WTC11 (cell line): ENCODE results near the gene SMYD4. TPM values are rescaled to one million over a fixed set of nuclear protein-coding genes. Genes with fewer than 3 reads are reported as not detected.

ENCODE experiments used
- ATAC-seq: fragments of 200-7000 bp; cut with Tn5 transposase; 2 replicates; pipeline ENCODE4 v1.10.0; 2021; ENCODE audit warnings: mild to moderate bottlenecking, moderate library complexity
- CTCF ChIA-PET: fragments of 300-600 bp; sonication (Branson Sonifier 250); formaldehyde crosslinking; loops from one replicate; lab custom pipeline; 2021; ENCODE audit warnings: antibody characterized with exemption; lab: Charles Lee
- POLR2A ChIA-PET: fragments of 350-600 bp; sonication (Branson Sonifier 250); formaldehyde crosslinking; loops from one replicate; lab custom pipeline; 2021; ENCODE audit warnings: antibody characterized with exemption; lab: Charles Lee
- DNase-seq: peaks from one replicate; pipeline ENCODE4 v3.0.0; 2021; ENCODE audit warnings: low spot score
- H3K27ac Mint-ChIP-seq: 2 replicates; pipeline ENCODE4 v1.8.0; 2021; ENCODE audit warnings: mixed read lengths
- H3K27me3 Mint-ChIP-seq: 2 replicates; pipeline ENCODE4 v1.8.0; 2021; ENCODE audit warnings: low read depth, mild to moderate bottlenecking, moderate library complexity, mixed read lengths
- H3K36me3 Mint-ChIP-seq: 2 replicates; pipeline ENCODE4 v1.8.0; 2021; ENCODE audit warnings: mixed read lengths
- H3K4me1 Mint-ChIP-seq: 2 replicates; pipeline ENCODE4 v1.8.0; 2022; ENCODE audit warnings: mixed read lengths
- H3K4me3 Mint-ChIP-seq: 2 replicates; pipeline ENCODE4 v1.8.0; 2021; ENCODE audit warnings: mild to moderate bottlenecking, moderate library complexity, mixed read lengths
- H3K9me3 Mint-ChIP-seq: 2 replicates; pipeline ENCODE4 v1.8.0; 2021; ENCODE audit warnings: mixed read lengths
- MYBL2 ChIP-seq: sonication (generic); formaldehyde crosslinking; IDR thresholded peaks from 2 replicates; pipeline ENCODE4 v1.8.1; 2023; ENCODE audit warnings: mild to moderate bottlenecking, moderate library complexity, missing genetic modification reagents
- USF2 ChIP-seq: sonication (generic); formaldehyde crosslinking; IDR thresholded peaks from 2 replicates; pipeline ENCODE4 v1.8.1; 2023; ENCODE audit warnings: mild to moderate bottlenecking, missing genetic modification reagents, moderate library complexity
- ZNF219 ChIP-seq: sonication (generic); formaldehyde crosslinking; IDR thresholded peaks from 2 replicates; pipeline ENCODE4 v1.8.0; 2023; ENCODE audit warnings: missing genetic modification reagents, mild to moderate bottlenecking, borderline replicate concordance
- ZNF263 ChIP-seq: sonication (generic); formaldehyde crosslinking; IDR thresholded peaks from 2 replicates; pipeline ENCODE4 v1.8.1; 2022; ENCODE audit warnings: low read depth, mild to moderate bottlenecking, moderate library complexity, missing genetic modification reagents
- ZNF281 ChIP-seq: sonication (generic); formaldehyde crosslinking; IDR thresholded peaks from 2 replicates; pipeline ENCODE4 v1.8.0; 2023; ENCODE audit warnings: mild to moderate bottlenecking, missing genetic modification reagents
- ZNF396 ChIP-seq: fragments of 250-450 bp; sonication (Bioruptor Pico); IDR thresholded peaks from 2 replicates; pipeline ENCODE4 v1.8.0; 2021; ENCODE audit warnings: mild to moderate bottlenecking, moderate library complexity, borderline replicate concordance
- ZNF532 ChIP-seq: fragments of 250-450 bp; sonication (Bioruptor Pico); IDR thresholded peaks from 2 replicates; pipeline ENCODE4 v1.9.0; 2021; ENCODE audit warnings: mild to moderate bottlenecking, borderline replicate concordance
- total RNA-seq: library from RNA; stranded (reverse); gene quantifications from 3 replicates; pipeline ENCODE4 v1.2.3, GENCODE V29; 2021
- TF ChIP-seq, protein P1 (sequence below): fragments of 250-450 bp; sonication (Bioruptor Pico); IDR thresholded peaks from 2 replicates; pipeline ENCODE4 v2.1.2; 2022; ENCODE audit warnings: mild to moderate bottlenecking, moderate library complexity
- TF ChIP-seq, protein P2 (sequence below): sonication (generic); formaldehyde crosslinking; conservative IDR thresholded peaks from 2 replicates; pipeline ENCODE4 v1.8.1; 2023; ENCODE audit warnings: mild to moderate bottlenecking, low read depth, missing genetic modification reagents, moderate library complexity

Gene SMYD4
- total RNA-seq, 1 experiment from 2014 or later: 24.1 TPM

GRCh38 chr17:1730326-1731193 lies 99.1 kb downstream of the SMYD4 start (continued):
- TF ChIP-seq, protein P1, sequence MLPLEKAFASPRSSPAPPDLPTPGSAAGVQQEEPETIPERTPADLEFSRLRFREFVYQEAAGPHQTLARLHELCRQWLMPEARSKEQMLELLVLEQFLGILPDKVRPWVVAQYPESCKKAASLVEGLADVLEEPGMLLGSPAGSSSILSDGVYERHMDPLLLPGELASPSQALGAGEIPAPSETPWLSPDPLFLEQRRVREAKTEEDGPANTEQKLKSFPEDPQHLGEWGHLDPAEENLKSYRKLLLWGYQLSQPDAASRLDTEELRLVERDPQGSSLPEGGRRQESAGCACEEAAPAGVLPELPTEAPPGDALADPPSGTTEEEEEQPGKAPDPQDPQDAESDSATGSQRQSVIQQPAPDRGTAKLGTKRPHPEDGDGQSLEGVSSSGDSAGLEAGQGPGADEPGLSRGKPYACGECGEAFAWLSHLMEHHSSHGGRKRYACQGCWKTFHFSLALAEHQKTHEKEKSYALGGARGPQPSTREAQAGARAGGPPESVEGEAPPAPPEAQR: no peak
- TF ChIP-seq ZNF532 (CRISPR knock-in tag) (no peak), ZNF281 (no peak)
- TF ChIP-seq, all 79 proteins: peak for 0

DNA sequence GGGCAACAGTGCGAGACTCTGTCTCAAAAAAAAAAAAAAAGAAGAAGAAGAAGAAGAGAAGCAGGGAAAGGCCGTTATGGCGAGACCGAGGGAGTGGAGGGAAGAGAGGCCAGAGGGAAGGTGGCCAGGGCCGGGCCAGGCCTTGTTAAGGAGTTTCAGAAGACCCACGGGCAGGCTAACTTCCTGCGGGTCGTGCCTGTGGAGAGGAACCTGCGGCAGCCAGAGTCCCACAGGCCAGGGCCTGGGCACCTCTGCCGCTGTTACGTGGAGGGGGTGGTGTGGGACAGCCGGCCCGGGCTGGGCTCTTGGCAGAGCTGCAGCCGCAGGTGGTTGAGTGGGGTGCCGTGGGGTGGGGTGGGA lies 99.8 kb downstream of the SMYD4 start:
- ChIA-PET POLR2A (no interaction called here), CTCF (no interaction called here)
- Mint-ChIP-seq H3K36me3 (no peaks in the 10 kb centered on the region; the same call in 1 of the 2 replicates), H3K4me3 (no peak overlapping the region), H3K9me3 (no peaks in the 10 kb centered on the region), H3K27me3 (no peaks in the 10 kb centered on the region), H3K4me1 (peaks cover 4% of the 10 kb centered on the region; the same call in 1 of the 2 replicates), H3K27ac (no peak overlapping the region)
- ATAC-seq (no peak), DNase-seq (no peak)
- TF ChIP-seq ZNF219 (CRISPR knock-in tag) (no peak), MYBL2 (no peak), ZNF263 (no peak), ZNF396 (CRISPR knock-in tag) (no peak), USF2 (CRISPR knock-in tag) (no peak)
- TF ChIP-seq, protein P2, sequence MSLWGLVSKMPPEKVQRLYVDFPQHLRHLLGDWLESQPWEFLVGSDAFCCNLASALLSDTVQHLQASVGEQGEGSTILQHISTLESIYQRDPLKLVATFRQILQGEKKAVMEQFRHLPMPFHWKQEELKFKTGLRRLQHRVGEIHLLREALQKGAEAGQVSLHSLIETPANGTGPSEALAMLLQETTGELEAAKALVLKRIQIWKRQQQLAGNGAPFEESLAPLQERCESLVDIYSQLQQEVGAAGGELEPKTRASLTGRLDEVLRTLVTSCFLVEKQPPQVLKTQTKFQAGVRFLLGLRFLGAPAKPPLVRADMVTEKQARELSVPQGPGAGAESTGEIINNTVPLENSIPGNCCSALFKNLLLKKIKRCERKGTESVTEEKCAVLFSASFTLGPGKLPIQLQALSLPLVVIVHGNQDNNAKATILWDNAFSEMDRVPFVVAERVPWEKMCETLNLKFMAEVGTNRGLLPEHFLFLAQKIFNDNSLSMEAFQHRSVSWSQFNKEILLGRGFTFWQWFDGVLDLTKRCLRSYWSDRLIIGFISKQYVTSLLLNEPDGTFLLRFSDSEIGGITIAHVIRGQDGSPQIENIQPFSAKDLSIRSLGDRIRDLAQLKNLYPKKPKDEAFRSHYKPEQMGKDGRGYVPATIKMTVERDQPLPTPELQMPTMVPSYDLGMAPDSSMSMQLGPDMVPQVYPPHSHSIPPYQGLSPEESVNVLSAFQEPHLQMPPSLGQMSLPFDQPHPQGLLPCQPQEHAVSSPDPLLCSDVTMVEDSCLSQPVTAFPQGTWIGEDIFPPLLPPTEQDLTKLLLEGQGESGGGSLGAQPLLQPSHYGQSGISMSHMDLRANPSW (CRISPR knock-in tag): no peak

Other genes starting within 250 kb of the SMYD4 start
- gene SLC43A2, start 201.1 kb downstream of the SMYD4 start, total RNA-seq: 10.3 to 11.6 TPM (median 11.0 TPM) in 3 replicates
- 3.7 to 5.4 TPM (median 4.9 TPM) in 3 replicates for gene SCARF1, start 184.2 kb downstream of the SMYD4 start, total RNA-seq
- gene RILP, start 180.0 kb downstream of the SMYD4 start, total RNA-seq: 10.2 to 13.8 TPM (median 11.7 TPM) in 3 replicates
- gene PRPF8, start 145.0 kb downstream of the SMYD4 start, total RNA-seq: 323 to 388 TPM (median 328 TPM) in 3 replicates
- 1.4 to 1.9 TPM (median 1.4 TPM) in 3 replicates for gene TLCD2, start 119.5 kb downstream of the SMYD4 start, total RNA-seq
- gene WDR81, start 105.2 kb downstream of the SMYD4 start, total RNA-seq: 14.0 to 16.4 TPM (median 15.1 TPM) in 3 replicates
- 1.6 to 2.7 TPM (median 2.1 TPM) in 3 replicates for gene SERPINF2, start 87.0 kb downstream of the SMYD4 start, total RNA-seq
- 16.7 to 26.2 TPM (median 22.1 TPM) in 3 replicates for gene SERPINF1, start 67.8 kb downstream of the SMYD4 start, total RNA-seq
- gene RPA1, start 103 bp upstream of the SMYD4 start, total RNA-seq: 158 to 177 TPM (median 163 TPM) in 3 replicates
- gene RTN4RL1, start 195.4 kb upstream of the SMYD4 start, total RNA-seq: 0.27 to 0.72 TPM (median 0.37 TPM) in 3 replicates
- 29.5 to 43.2 TPM (median 33.0 TPM) in 3 replicates for gene DPH1, start 200.3 kb upstream of the SMYD4 start, total RNA-seq
- 18.4 to 23.5 TPM (median 20.5 TPM) in 3 replicates for gene OVCA2, start 212.1 kb upstream of the SMYD4 start, total RNA-seq
- gene HIC1, start 225.2 kb upstream of the SMYD4 start, total RNA-seq: 0.37 to 0.46 TPM (median 0.39 TPM) in 3 replicates